GM23248 (cell line): ENCODE results near the gene PCYT2. TPM values are rescaled to one million over a fixed set of nuclear protein-coding genes. Genes with fewer than 3 reads are reported as not detected.

Experiments used
- DNase-seq: peaks from one replicate; pipeline ENCODE4 v3.0.0-alpha.2; 2015
- H2AFZ ChIP-seq: fragments of 200-600 bp; sonication (generic); 2 replicates; pipeline ENCODE4 v1.6.1; 2016; ENCODE audit warnings: antibody characterized with exemption
- H3F3A ChIP-seq: fragments of 200-600 bp; sonication (generic); 2 replicates; pipeline ENCODE4 v1.6.1; 2016; ENCODE audit warnings: mild to moderate bottlenecking, antibody characterized with exemption, mixed run types; ENCODE audit not compliant: insufficient read depth
- H3K27ac ChIP-seq: fragments of 200-600 bp; sonication (generic); 2 replicates; pipeline ENCODE4 v1.5.1; 2016; ENCODE audit warnings: mild to moderate bottlenecking
- H3K27me3 ChIP-seq: fragments of 200-600 bp; sonication (generic); replicated peaks from 2 replicates; pipeline ENCODE4 v1.6.1; 2016; ENCODE audit warnings: mild to moderate bottlenecking; ENCODE audit not compliant: insufficient read depth
- H3K36me3 ChIP-seq: fragments of 200-600 bp; sonication (generic); 2 replicates; pipeline ENCODE4 v1.6.1; 2016; ENCODE audit warnings: low read depth, mild to moderate bottlenecking
- H3K4me1 ChIP-seq: fragments of 200-600 bp; sonication (generic); 2 replicates; pipeline ENCODE4 v1.6.1; 2016; ENCODE audit warnings: mild to moderate bottlenecking; ENCODE audit not compliant: insufficient read depth
- H3K4me2 ChIP-seq: fragments of 200-600 bp; sonication (generic); one replicate; pipeline ENCODE4 v1.6.1; 2016; ENCODE audit warnings: mild to moderate bottlenecking; ENCODE audit not compliant: unreplicated experiment
- H3K4me3 ChIP-seq: fragments of 200-600 bp; sonication (generic); 2 replicates; pipeline ENCODE4 v1.5.1; 2016; ENCODE audit warnings: mild to moderate bottlenecking
- H3K79me2 ChIP-seq: fragments of 200-600 bp; sonication (generic); 2 replicates; pipeline ENCODE4 v1.6.1; 2016; ENCODE audit warnings: mild to moderate bottlenecking; ENCODE audit not compliant: insufficient read depth
- H3K9ac ChIP-seq: fragments of 200-600 bp; sonication (generic); 2 replicates; pipeline ENCODE4 v1.6.1; 2016; ENCODE audit warnings: mild to moderate bottlenecking
- H3K9me2 ChIP-seq: fragments of 200-600 bp; sonication (generic); 2 replicates; pipeline ENCODE4 v1.6.1; 2016; ENCODE audit warnings: mixed run types, mild to moderate bottlenecking, moderate library complexity; ENCODE audit not compliant: insufficient read depth
- H3K9me3 ChIP-seq: fragments of 200-600 bp; sonication (generic); one replicate; pipeline ENCODE4 v1.6.1; 2017; ENCODE audit warnings: low read depth
- H4K20me1 ChIP-seq: fragments of 200-600 bp; sonication (generic); 2 replicates; pipeline ENCODE4 v1.6.0; 2016; ENCODE audit not compliant: insufficient read depth
- EZH2 ChIP-seq: fragments of 200-600 bp; sonication (generic); IDR thresholded peaks from 2 replicates; pipeline ENCODE4 v1.6.1; 2018; ENCODE audit warnings: antibody characterized with exemption, mild to moderate bottlenecking; ENCODE audit not compliant: insufficient read depth, poor library complexity, severe bottlenecking
- EZH2phosphoT487 ChIP-seq: fragments of 200-600 bp; sonication (generic); IDR thresholded peaks from 2 replicates; pipeline ENCODE4 v1.6.1; 2018; ENCODE audit warnings: antibody characterized with exemption, moderate library complexity, mild to moderate bottlenecking, low read depth; ENCODE audit not compliant: insufficient read depth
- WGBS, 2 experiments: methylation state at CpG; one replicate each; pipeline ENCODE4 v1.1.6; 2015 to 2017; ENCODE audit warnings: low lambda C conversion rate in 2 of 2, low coverage in 1 of 2; ENCODE audit errors: missing lambda C conversion rate in 2 of 2; 5-methylcytosine and 5-hydroxymethylcytosine counted together
- in situ Hi-C: fragments of 300-500 bp; cut with MboI; formaldehyde crosslinking; loops from 2 replicates; pipeline ENCODE4 v1.15.0; 2020
- polyA plus RNA-seq: library from polyadenylated mRNA; unstranded; fragments of >200 nt; fragmentation: Nextera tagmentation; extraction: Ambion mirVana; gene quantifications from 2 replicates; pipeline ENCODE4 v1.2.1, GENCODE V29; 2016
- total RNA-seq: library from RNA; depleted of rRNA; stranded (reverse); fragments of >200 nt; shearing (Covaris generic); gene quantifications from 2 replicates; pipeline ENCODE4 v1.2.3, GENCODE V29; 2014

PCYT2 gene
- total and polyA plus RNA-seq, 2 experiments from 2014 or later, result 25.6 to 36.9 TPM

GRCh38 chr17:81934098-81934757 is 23.0 kb upstream of the PCYT2 start:
- Histone ChIP-seq H3K27me3 (no peaks in the 10 kb centered on the region), H3K36me3 (no peaks in the 10 kb centered on the region), H4K20me1 (no peaks in the 10 kb centered on the region), H3K79me2 (peaks cover 16% of the 10 kb centered on the region), H3K9me2 (no peaks in the 10 kb centered on the region), H3K9ac (no peak overlapping the region), H2AFZ (no peak overlapping the region), H3K4me1 (0 out of 2 replicates have a peak, but pooled peaks cover 7% of the 10 kb centered on the region), H3K9me3 (no peaks in the 10 kb centered on the region), H3K27ac (no peak overlapping the region), H3F3A (no peaks in the 10 kb centered on the region), H3K4me3 (no peak overlapping the region), H3K4me2 (no peak overlapping the region)
- TF ChIP-seq EZH2, result no peak
- TF ChIP-seq EZH2phosphoT487, result no peak
- WGBS, 2 experiments, result 94 to 96% methylated on average over 22 to 23 of the region's 23 CpGs
- in situ Hi-C loops, result no loop called here
- DNase-seq, result no peak

- 90 to 93% methylated on average over 12 to 14 of the region's 14 CpGs for WGBS, 2 experiments
- Histone ChIP-seq H3K9me3 (no peaks in the 10 kb centered on the region), H2AFZ (no peak overlapping the region), H3K4me3 (no peak overlapping the region), H3K9ac (no peak overlapping the region), H3K4me1 (0 out of 2 replicates have a peak, but pooled peaks cover 7% of the 10 kb centered on the region), H3K79me2 (peaks cover 16% of the 10 kb centered on the region), H3K4me2 (no peak overlapping the region), H3K36me3 (no peaks in the 10 kb centered on the region), H3F3A (no peaks in the 10 kb centered on the region), H3K27me3 (no peaks in the 10 kb centered on the region), H3K9me2 (no peaks in the 10 kb centered on the region), H4K20me1 (no peaks in the 10 kb centered on the region), H3K27ac (no peak overlapping the region)
- TF ChIP-seq EZH2phosphoT487 (no peak), EZH2 (no peak)
- in situ Hi-C loops, result no loop called here
- no peak for DNase-seq
Measured at GRCh38 chr17:81933178-81933699, 22.0 kb upstream of the PCYT2 start.

GRCh38 chr17:81932333-81932983 is 21.3 kb upstream of the PCYT2 start:
- Histone ChIP-seq H2AFZ (no peak overlapping the region), H3K4me3 (no peak overlapping the region), H3K27me3 (no peaks in the 10 kb centered on the region), H4K20me1 (no peaks in the 10 kb centered on the region), H3K79me2 (peaks cover 16% of the 10 kb centered on the region), H3K9ac (no peak overlapping the region), H3K4me1 (0 out of 2 replicates have a peak, but pooled peaks cover 4% of the 10 kb centered on the region), H3K27ac (no peak overlapping the region), H3K9me3 (no peaks in the 10 kb centered on the region), H3F3A (no peaks in the 10 kb centered on the region), H3K36me3 (no peaks in the 10 kb centered on the region), H3K4me2 (no peak overlapping the region), H3K9me2 (no peaks in the 10 kb centered on the region)
- in situ Hi-C loops, result no loop called here
- TF ChIP-seq EZH2phosphoT487, result no peak
- no peak for TF ChIP-seq EZH2
- 66 to 75% methylated on average over 9 of the region's 9 CpGs for WGBS, 2 experiments
- DNase-seq, result no peak

GRCh38 chr17:81931557-81932332 is 20.5 kb upstream of the PCYT2 start:
- no peak overlapping the region for H3K9ac ChIP-seq

More at GRCh38 chr17:81931557-81932332, 20.5 kb upstream of the PCYT2 start:
- 20 to 21% methylated on average over 14 to 15 of the region's 15 CpGs for WGBS, 2 experiments
- Histone ChIP-seq H3K27ac (no peak overlapping the region), H3K4me2 (no peak overlapping the region), H3K79me2 (peaks cover 19% of the 10 kb centered on the region), H3K27me3 (no peaks in the 10 kb centered on the region), H2AFZ (no peak overlapping the region), H3F3A (no peaks in the 10 kb centered on the region), H3K9me2 (no peaks in the 10 kb centered on the region), H3K36me3 (no peaks in the 10 kb centered on the region), H3K4me3 (no peak overlapping the region), H3K9me3 (no peaks in the 10 kb centered on the region), H4K20me1 (no peaks in the 10 kb centered on the region), H3K4me1 (0 out of 2 replicates have a peak, but pooled peaks cover 4% of the 10 kb centered on the region)
- TF ChIP-seq EZH2 (no peak), EZH2phosphoT487 (no peak)
- in situ Hi-C loops, result no loop called here
- no peak for DNase-seq
